RWPE1 (cell line): ENCODE results near the gene CACHD1.

ENCODE experiments used
- CTCF ChIA-PET: fragments of 350-600 bp; sonication (Branson Sonifier 250); formaldehyde crosslinking; extraction: SDS; loops from one replicate; lab custom pipeline; 2021; lab: Yijun Ruan, JAX
- POLR2A ChIA-PET: fragments of 400-600 bp; formaldehyde crosslinking; extraction: SDS; loops from one replicate; lab custom pipeline; 2020; ENCODE audit warnings: antibody characterized with exemption; ENCODE audit not compliant: low non-redundant PET; lab: Yijun Ruan, JAX
- DNase-seq: peaks from one replicate; pipeline ENCODE4 v3.0.0; 2012; ENCODE audit warnings: low spot score
- H3K27ac ChIP-seq: fragments of 450-650 bp; 2 replicates; pipeline ENCODE4 v1.5.1; 2017
- TF ChIP-seq, protein P1 (sequence below): fragments of 450-650 bp; conservative IDR thresholded peaks from 2 replicates; pipeline ENCODE4 v1.5.1; 2017; ENCODE audit warnings: low read depth, mild to moderate bottlenecking

The CACHD1 gene

GRCh38 chr1:64513545-64513944, 43.6 kb downstream of the CACHD1 start:
- DNase-seq: no peak
- ChIA-PET POLR2A (no interaction called here), CTCF (no interaction called here)
- H3K27ac ChIP-seq: no peak overlapping the region
- TF ChIP-seq, protein P1, sequence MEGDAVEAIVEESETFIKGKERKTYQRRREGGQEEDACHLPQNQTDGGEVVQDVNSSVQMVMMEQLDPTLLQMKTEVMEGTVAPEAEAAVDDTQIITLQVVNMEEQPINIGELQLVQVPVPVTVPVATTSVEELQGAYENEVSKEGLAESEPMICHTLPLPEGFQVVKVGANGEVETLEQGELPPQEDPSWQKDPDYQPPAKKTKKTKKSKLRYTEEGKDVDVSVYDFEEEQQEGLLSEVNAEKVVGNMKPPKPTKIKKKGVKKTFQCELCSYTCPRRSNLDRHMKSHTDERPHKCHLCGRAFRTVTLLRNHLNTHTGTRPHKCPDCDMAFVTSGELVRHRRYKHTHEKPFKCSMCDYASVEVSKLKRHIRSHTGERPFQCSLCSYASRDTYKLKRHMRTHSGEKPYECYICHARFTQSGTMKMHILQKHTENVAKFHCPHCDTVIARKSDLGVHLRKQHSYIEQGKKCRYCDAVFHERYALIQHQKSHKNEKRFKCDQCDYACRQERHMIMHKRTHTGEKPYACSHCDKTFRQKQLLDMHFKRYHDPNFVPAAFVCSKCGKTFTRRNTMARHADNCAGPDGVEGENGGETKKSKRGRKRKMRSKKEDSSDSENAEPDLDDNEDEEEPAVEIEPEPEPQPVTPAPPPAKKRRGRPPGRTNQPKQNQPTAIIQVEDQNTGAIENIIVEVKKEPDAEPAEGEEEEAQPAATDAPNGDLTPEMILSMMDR: no peak

GRCh38 chr1:64514197-64514765, 44.4 kb downstream of the CACHD1 start:
- TF ChIP-seq, protein P1: no peak
- CTCF ChIA-PET: no interaction called here
- no peak overlapping the region for H3K27ac ChIP-seq
- no peak for DNase-seq
- POLR2A ChIA-PET: no interaction called here

- no peak for DNase-seq
- ChIA-PET POLR2A (no interaction called here), CTCF (interaction anchor here (0.6 kb wide), 1 partner anchor 868 kb away, joined by 3 read pairs; no protein-coding TSS in a partner anchor)
- no peak overlapping the region for H3K27ac ChIP-seq
- TF ChIP-seq, protein P1: no peak
Measured at GRCh38 chr1:64515427-64515826, 45.5 kb downstream of the CACHD1 start.

GRCh38 chr1:64516301-64516700, 46.4 kb downstream of the CACHD1 start:
- no peak overlapping the region for H3K27ac ChIP-seq
- CTCF ChIA-PET: no interaction called here
- POLR2A ChIA-PET: no interaction called here
- no peak for DNase-seq
- TF ChIP-seq, protein P1: no peak

DNA sequence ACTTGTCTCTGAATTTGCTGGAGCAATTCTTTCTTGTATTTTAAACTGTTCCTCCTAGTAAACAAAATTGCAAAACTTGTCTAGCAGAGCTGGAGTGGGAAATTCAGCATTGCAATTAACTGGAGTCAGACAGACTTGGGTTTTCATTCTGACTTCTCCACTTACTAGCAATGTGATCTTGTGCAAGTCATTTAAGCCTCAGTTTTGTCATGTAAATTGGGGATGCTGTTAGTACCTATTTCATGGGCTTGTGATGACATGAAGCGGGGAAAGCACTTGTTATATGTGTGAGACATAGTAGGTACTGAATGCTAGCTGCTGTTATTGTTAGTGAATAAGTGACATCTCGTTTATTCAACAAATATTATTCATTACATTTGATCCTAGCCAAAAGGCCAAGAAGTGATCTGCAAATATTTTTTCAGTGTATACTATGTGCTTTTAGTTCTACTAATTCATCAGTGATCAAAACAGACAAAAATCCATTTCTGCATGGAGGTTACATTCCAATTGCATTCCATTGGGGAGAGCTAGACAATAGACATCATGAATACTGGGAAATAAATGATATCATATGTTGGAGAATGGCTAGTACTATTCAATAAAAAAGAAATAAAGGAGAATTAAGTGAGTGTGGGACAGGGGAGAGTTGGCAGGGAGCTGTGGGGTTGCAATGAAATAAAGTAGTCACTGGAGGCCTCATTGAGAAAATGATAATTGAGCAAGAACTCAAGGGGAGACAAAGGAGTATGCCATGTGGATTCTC, 47.1 kb downstream of the CACHD1 start:
- H3K27ac ChIP-seq: no peak overlapping the region
- TF ChIP-seq, protein P1: no peak
- ChIA-PET POLR2A (no interaction called here), CTCF (no interaction called here)
- DNase-seq: peak; percentile 11

- CTCF ChIA-PET: no interaction called here
- no peak overlapping the region for H3K27ac ChIP-seq
- no peak for DNase-seq
- TF ChIP-seq, protein P1: no peak
- POLR2A ChIA-PET: no interaction called here
Measured at GRCh38 chr1:64517640-64518039, 47.7 kb downstream of the CACHD1 start.
